Measurements from ENCODE around the gene CREG2. TPM values are rescaled to one million over a fixed set of nuclear protein-coding genes. Genes with fewer than 3 reads are reported as not detected.

Gene CREG2
- total RNA-seq, 5 donors from 2014 or later (not counting 1 experiment from before 2014, with no cell fraction given): 0.13 TPM; not detected in 4

DNA sequence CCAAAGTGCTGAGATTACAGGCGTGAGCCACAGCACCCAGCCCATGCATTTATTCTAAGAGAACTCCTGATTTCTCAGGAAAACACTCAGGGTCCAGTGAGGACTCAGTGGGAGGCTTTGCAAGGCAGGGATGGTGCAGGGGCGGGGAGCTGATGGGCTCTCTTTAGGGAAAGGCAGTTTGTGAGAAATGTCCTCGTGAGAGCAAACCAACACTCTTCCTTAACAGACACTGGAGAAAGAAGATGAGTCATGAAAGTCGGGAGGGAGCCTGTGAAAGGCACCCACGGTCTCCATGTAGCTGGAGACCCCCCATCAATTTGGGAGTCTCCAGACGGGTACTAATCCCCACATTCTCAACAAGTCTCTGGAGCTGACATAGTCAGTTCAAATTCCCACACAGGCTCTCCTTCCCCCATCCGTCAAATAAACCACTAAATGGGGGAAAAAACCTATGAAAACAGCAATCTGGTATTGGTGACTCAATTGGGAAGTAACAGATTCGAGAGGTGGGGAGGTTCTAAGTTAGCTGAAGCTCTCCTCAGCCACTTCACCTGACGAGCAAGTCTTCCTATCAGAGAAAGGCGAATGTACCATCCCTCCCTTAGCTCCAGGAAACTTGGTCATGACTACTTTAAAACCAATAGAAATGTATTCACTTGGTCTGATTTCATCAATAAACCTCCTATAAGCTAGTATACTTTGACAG is 11.0 kb upstream of the CREG2 start:
- Mint-ChIP-seq H3K4me1 (peaks cover 0 to 3% (median 0%) of the 10 kb centered on the region in 3 donors), H3K36me3 (peaks cover 4% of the 10 kb centered on the region), H3K9me3 (peaks cover 0 to 3% (median 0%) of the 10 kb centered on the region in 3 donors), H3K27ac (no peak overlapping the region), H3K27me3 (peaks cover 26 to 29% of the 10 kb centered on the region in 2 donors), H3K4me3 (no peak overlapping the region)
- DNase-seq (no peak), ATAC-seq (replicated peaks in 1 of 4) (no peak)
- H3K36me3 ChIP-seq (ENCODE audit: control insufficient read depth in 2 of 2, extremely low read depth in 1 of 2, insufficient read depth in 1 of 2, low read length in 1 of 2): no peaks in the 10 kb centered on the region
- no peaks in the 10 kb centered on the region for H3K4me1 ChIP-seq (ENCODE audit: control insufficient read depth in 1 of 2, extremely low read depth in 1 of 2, insufficient read depth in 2 of 2, low read length in 2 of 2)
- WGBS (ENCODE audit: insufficient coverage): 40% methylated on average over 3 of the region's 10 CpGs
- ChIA-PET POLR2A (no interaction called here), CTCF (no interaction called here)
- H3K9me3 ChIP-seq: no peaks in the 10 kb centered on the region
- no peak overlapping the region for H3K4me3 ChIP-seq (ENCODE audit: control insufficient read depth in 1 of 2, extremely low read depth in 1 of 2, low read length in 1 of 2)
- H3K27me3 ChIP-seq (replicated peaks in 1 of 2; ENCODE audit: control insufficient read depth in 2 of 2, extremely low read depth in 1 of 2, insufficient read depth in 2 of 2, low read length in 1 of 2): peaks cover 0 to 24% of the 10 kb centered on the region in 2 experiments
- no peak overlapping the region for H3K27ac ChIP-seq (ENCODE audit: low read length)

DNA sequence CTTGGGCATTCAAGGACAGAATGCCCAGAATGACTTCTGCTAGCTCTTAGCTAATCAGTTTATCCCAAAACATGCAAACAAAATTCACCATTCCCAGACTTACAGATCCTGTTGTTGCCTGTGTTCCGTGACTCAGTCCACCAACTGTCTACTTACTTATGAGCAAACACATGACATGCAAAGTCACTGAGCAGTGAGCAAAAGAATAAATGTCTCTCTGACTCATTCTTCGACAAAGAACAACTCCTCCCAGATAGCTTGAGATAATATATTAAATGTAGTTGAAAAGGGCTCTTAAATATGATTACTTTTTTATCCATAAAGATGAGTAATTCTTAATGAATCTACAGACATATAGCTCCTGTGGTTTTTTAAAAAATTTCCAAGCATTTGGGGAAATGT is 9.0 kb upstream of the CREG2 start:
- CTCF ChIA-PET: interaction anchor here in 1 of 2 donors (0.6 kb wide), 1 partner anchor 29 kb away, joined by 5 read pairs; no protein-coding TSS in a partner anchor
- POLR2A ChIA-PET: no interaction called here
- peaks cover 21 to 34% of the 10 kb centered on the region in 2 donors for H3K27me3 Mint-ChIP-seq

DNA sequence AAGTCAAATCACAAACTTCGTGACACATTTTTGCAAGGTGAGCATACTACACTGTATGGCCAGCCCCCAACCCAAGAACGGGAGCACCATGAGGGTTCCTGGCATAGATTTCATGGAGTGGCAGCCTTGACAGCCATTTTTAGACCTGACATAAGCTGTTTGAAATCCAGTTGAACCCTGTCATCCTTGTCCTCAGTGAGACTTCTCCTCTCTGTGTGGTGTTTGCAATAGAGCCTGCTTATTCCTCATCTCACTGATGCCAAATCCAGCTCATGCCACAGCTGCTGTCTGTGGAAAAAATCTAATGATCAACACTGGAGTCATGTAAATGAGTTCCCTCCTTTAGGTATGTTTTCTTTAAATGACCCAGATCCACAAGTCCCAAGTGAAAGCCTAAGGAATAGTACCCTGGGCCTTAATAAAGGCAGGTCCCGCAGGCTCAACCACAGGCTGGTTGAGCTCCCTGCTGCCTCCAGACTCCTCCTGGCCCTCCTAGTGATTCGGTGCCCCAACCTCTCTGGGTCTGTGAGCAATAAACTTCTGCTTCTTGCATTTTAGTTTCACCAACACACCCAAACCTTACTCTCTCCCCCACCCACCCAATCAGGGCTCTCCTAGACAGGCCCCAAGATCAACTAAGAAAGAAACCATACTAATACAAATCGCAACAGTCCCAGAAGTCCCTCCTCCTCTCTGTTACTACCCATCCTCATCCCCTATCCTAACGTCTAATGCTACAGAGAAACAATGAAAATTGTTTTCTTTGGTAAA is 8.4 kb upstream of the CREG2 start:
- Mint-ChIP-seq H3K4me3 (no peak overlapping the region), H3K9me3 (peaks cover 0 to 3% (median 0%) of the 10 kb centered on the region in 3 donors), H3K27ac (no peak overlapping the region), H3K27me3 (peaks cover 20 to 34% of the 10 kb centered on the region in 2 donors), H3K4me1 (peaks cover 0 to 3% (median 0%) of the 10 kb centered on the region in 3 donors), H3K36me3 (peaks cover 4% of the 10 kb centered on the region)
- H3K9me3 ChIP-seq: no peaks in the 10 kb centered on the region
- ATAC-seq (replicated peaks in 1 of 4) (no peak), DNase-seq (no peak)
- no peaks in the 10 kb centered on the region for H3K4me1 ChIP-seq (ENCODE audit: control insufficient read depth in 1 of 2, extremely low read depth in 1 of 2, insufficient read depth in 2 of 2, low read length in 2 of 2)
- POLR2A ChIA-PET: no interaction called here
- no peaks in the 10 kb centered on the region for H3K36me3 ChIP-seq (ENCODE audit: control insufficient read depth in 2 of 2, extremely low read depth in 1 of 2, insufficient read depth in 1 of 2, low read length in 1 of 2)
- H3K4me3 ChIP-seq (ENCODE audit: control insufficient read depth in 1 of 2, extremely low read depth in 1 of 2, low read length in 1 of 2): no peak overlapping the region
- H3K27me3 ChIP-seq (replicated peaks in 1 of 2; ENCODE audit: control insufficient read depth in 2 of 2, extremely low read depth in 1 of 2, insufficient read depth in 2 of 2, low read length in 1 of 2): peaks cover 0 to 15% of the 10 kb centered on the region in 2 experiments
- 84% methylated on average over 5 of the region's 6 CpGs for WGBS (ENCODE audit: insufficient coverage)
- CTCF ChIA-PET: interaction anchor here in 1 of 2 donors (0.6 kb wide), 1 partner anchor 29 kb away, joined by 5 read pairs; no protein-coding TSS in a partner anchor
- no peak overlapping the region for H3K27ac ChIP-seq (ENCODE audit: low read length)

More for the DNA sequence above, 9.0 kb upstream of the CREG2 start:
- H3K27me3 ChIP-seq (replicated peaks in 1 of 2; ENCODE audit: control insufficient read depth in 2 of 2, extremely low read depth in 1 of 2, insufficient read depth in 2 of 2, low read length in 1 of 2): peaks cover 0 to 15% of the 10 kb centered on the region in 2 experiments
- Mint-ChIP-seq H3K9me3 (peaks cover 0 to 3% (median 0%) of the 10 kb centered on the region in 3 donors), H3K27ac (no peak overlapping the region), H3K4me1 (peaks cover 0 to 3% (median 0%) of the 10 kb centered on the region in 3 donors), H3K36me3 (peaks cover 4% of the 10 kb centered on the region), H3K4me3 (no peak overlapping the region)
- WGBS (ENCODE audit: insufficient coverage): 67% methylated on average over 1 of the region's 2 CpGs
- H3K36me3 ChIP-seq (ENCODE audit: control insufficient read depth in 2 of 2, extremely low read depth in 1 of 2, insufficient read depth in 1 of 2, low read length in 1 of 2): no peaks in the 10 kb centered on the region
- DNase-seq (no peak), ATAC-seq (replicated peaks in 1 of 4) (no peak)
- no peak overlapping the region for H3K27ac ChIP-seq (ENCODE audit: low read length)
- H3K9me3 ChIP-seq: no peaks in the 10 kb centered on the region
- H3K4me3 ChIP-seq (ENCODE audit: control insufficient read depth in 1 of 2, extremely low read depth in 1 of 2, low read length in 1 of 2): no peak overlapping the region
- no peaks in the 10 kb centered on the region for H3K4me1 ChIP-seq (ENCODE audit: control insufficient read depth in 1 of 2, extremely low read depth in 1 of 2, insufficient read depth in 2 of 2, low read length in 2 of 2)

DNA sequence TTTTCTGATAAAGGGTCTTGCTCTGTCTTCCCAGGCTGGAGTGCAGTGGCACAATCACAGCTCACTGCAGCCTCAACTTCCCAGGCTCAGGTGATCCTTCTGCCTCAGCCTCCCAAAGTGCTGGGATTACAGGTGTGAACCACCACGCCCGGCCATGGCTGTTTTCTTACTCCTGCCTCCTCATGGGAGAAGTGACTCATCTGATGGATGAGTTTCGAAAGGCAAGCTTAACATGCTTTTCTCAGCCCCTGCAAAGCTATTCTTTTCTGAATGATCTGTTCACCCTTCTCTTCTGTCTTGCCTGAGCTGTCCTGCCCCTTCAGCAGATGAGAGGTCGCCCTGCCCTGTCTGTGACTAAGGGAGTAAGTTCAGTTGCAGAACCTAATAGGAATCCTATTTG is 929 bp upstream of the CREG2 start:
- 53% methylated on average over 3 of the region's 4 CpGs for WGBS (ENCODE audit: insufficient coverage)

DNA sequence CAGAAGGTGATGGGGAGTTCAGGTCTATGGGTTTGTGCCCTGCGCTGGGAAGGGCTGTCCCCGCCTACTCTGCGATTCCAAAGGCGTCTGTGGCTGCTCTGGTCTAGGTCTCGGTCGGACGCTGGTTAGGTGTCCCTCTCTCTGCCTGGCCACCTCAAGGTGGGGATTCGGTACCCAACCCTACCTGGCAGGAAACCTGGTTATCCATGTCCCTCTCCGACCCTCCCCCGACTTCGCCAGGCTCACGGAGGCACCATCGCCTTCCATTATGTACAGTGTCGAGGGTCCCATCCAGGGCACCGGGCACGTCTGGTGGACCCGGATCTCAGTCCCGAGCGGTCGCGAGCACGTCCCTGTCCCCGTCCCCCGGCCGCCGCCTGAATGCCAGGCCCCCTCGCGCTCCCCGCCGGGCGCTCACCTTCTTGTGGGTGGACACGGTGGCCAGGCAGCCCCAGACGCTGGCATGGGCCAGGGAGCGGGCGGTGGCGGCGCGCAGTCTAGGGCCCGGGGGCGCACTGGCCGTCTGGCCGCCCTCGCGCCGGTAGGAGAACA is 628 bp downstream of the CREG2 start:
- WGBS (ENCODE audit: insufficient coverage): 4% methylated on average over 44 of the region's 45 CpGs
- Histone ChIP-seq H3K36me3 (ENCODE audit: control insufficient read depth in 2 of 2, extremely low read depth in 1 of 2, insufficient read depth in 1 of 2, low read length in 1 of 2) (no peaks in the 10 kb centered on the region), H3K4me3 (ENCODE audit: control insufficient read depth in 1 of 2, extremely low read depth in 1 of 2, low read length in 1 of 2) (peak overlapping the region; percentile 23 to 87), H3K27ac (ENCODE audit: low read length) (no peak overlapping the region), H3K9me3 (no peaks in the 10 kb centered on the region), H3K27me3 (replicated peaks in 1 of 2; ENCODE audit: control insufficient read depth in 2 of 2, extremely low read depth in 1 of 2, insufficient read depth in 2 of 2, low read length in 1 of 2) (peaks cover 6 to 45% of the 10 kb centered on the region in 2 experiments), H3K4me1 (ENCODE audit: control insufficient read depth in 1 of 2, extremely low read depth in 1 of 2, insufficient read depth in 2 of 2, low read length in 2 of 2) (peaks cover 2 to 15% of the 10 kb centered on the region in 2 experiments)
- POLR2A ChIA-PET: interaction anchor here in 1 of 2 donors (0.6 kb wide), 1 partner anchor 500 kb away, joined by 3 read pairs; no protein-coding TSS in a partner anchor
- Mint-ChIP-seq H3K27me3 (peaks cover 36 to 66% of the 10 kb centered on the region in 2 donors), H3K4me1 (peaks cover 4 to 14% (median 13%) of the 10 kb centered on the region in 3 donors), H3K9me3 (no peaks in the 10 kb centered on the region), H3K27ac (no peak overlapping the region), H3K4me3 (peak overlapping the region; percentile 53 to 74 (median 56)), H3K36me3 (no peaks in the 10 kb centered on the region)
- ATAC-seq (replicated peaks in 1 of 4): peak in 1 of 4 experiments; percentile 17
- CTCF ChIA-PET: interaction anchor here (0.6 to 1.5 kb wide), 15 partner anchors 12 to 499 kb away, joined by 3 to 15 read pairs (median 5); no protein-coding TSS in a partner anchor
- peak in 2 of 35 experiments; percentile 3 to 5 for DNase-seq

More for the DNA sequence above, 929 bp upstream of the CREG2 start:
- Histone ChIP-seq H3K9me3 (no peaks in the 10 kb centered on the region), H3K4me3 (ENCODE audit: control insufficient read depth in 1 of 2, extremely low read depth in 1 of 2, low read length in 1 of 2) (no peak overlapping the region), H3K27ac (ENCODE audit: low read length) (no peak overlapping the region), H3K27me3 (replicated peaks in 1 of 2; ENCODE audit: control insufficient read depth in 2 of 2, extremely low read depth in 1 of 2, insufficient read depth in 2 of 2, low read length in 1 of 2) (peaks cover 6 to 42% of the 10 kb centered on the region in 2 experiments), H3K4me1 (ENCODE audit: control insufficient read depth in 1 of 2, extremely low read depth in 1 of 2, insufficient read depth in 2 of 2, low read length in 2 of 2) (peaks cover 2 to 15% of the 10 kb centered on the region in 2 experiments), H3K36me3 (ENCODE audit: control insufficient read depth in 2 of 2, extremely low read depth in 1 of 2, insufficient read depth in 1 of 2, low read length in 1 of 2) (no peaks in the 10 kb centered on the region)
- ATAC-seq (replicated peaks in 1 of 4): no peak
- no peak for DNase-seq
- H3K9me3 Mint-ChIP-seq: no peaks in the 10 kb centered on the region
- no peak overlapping the region for H3K27ac Mint-ChIP-seq
- CTCF ChIA-PET: interaction anchor here (0.6 to 1.4 kb wide), 6 partner anchors 26 to 376 kb away, joined by 3 to 4 read pairs (median 3); no protein-coding TSS in a partner anchor
- H3K4me3 Mint-ChIP-seq: peak overlapping the region; percentile 21 to 74 (median 54)
- no peaks in the 10 kb centered on the region for H3K36me3 Mint-ChIP-seq
- H3K4me1 Mint-ChIP-seq: peaks cover 4 to 14% (median 13%) of the 10 kb centered on the region in 3 donors
- peaks cover 32 to 62% of the 10 kb centered on the region in 2 donors for H3K27me3 Mint-ChIP-seq
- POLR2A ChIA-PET: interaction anchor here (0.6 kb wide), 4 partner anchors 19 to 141 kb away, joined by 3 to 5 read pairs (median 3); no protein-coding TSS in a partner anchor
